HepG2 (cell line): ENCODE measurements around the gene SMIM31. TPM values are rescaled to one million over a fixed set of nuclear protein-coding genes. Genes with fewer than 3 reads are reported as not detected.

ENCODE experiments used
- ATAC-seq: fragments of 200-7000 bp; cut with Tn5 transposase; 3 replicates; pipeline ENCODE4 v1.9.1; 2020; ENCODE audit warnings: mild to moderate bottlenecking, moderate library complexity
- BruUV-seq: library from RNA; stranded (reverse); fragments of 400-500 nt; replicated peaks from 2 replicates; lab custom pipeline; 2021; lab: Mats Ljungman, UMichigan
- CTCF ChIA-PET: fragments of 300-600 bp; formaldehyde crosslinking; extraction: SDS; loops from one replicate; lab custom pipeline; 2021; ENCODE audit warnings: low total read pairs, inconsistent platforms, low intra/inter-chr PET ratio; lab: Yijun Ruan, JAX
- POLR2A ChIA-PET: fragments of 350-600 bp; sonication (Branson Sonifier 250); formaldehyde crosslinking; loops from one replicate; lab custom pipeline; 2020; ENCODE audit warnings: antibody characterized with exemption, inconsistent platforms; lab: Yijun Ruan, JAX
- DNase-seq: peaks from one replicate; pipeline ENCODE4 v3.0.0-alpha.2; 2015; ENCODE audit warnings: low spot score
- FAIRE-seq: peaks from 3 replicates; lab custom pipeline; 2011; peaks lifted over from hg19 to GRCh38; lab: Jason Lieb, UNC
- H2AFZ ChIP-seq: one replicate; pipeline ENCODE4 v1.6.1; 2011; ENCODE audit warnings: low read length, inconsistent platforms
- H3K27ac ChIP-seq: fragments of 300-600 bp; 3 replicates; pipeline ENCODE4 v1.8.0; 2011; ENCODE audit warnings: mixed run types, mild to moderate bottlenecking, mixed read lengths, low read length, inconsistent platforms; ENCODE audit not compliant: insufficient read depth; ENCODE audit errors: extremely low read length
- H3K27me3 ChIP-seq, 2 experiments: fragments of 200-600 bp in 1 of 2; 2 replicates in 1 of 2; 3 replicates in 1 of 2; pipeline versions ENCODE4 v1.6.0 to v1.8.0; 2011; ENCODE audit warnings: low read length in 2 of 2, mild to moderate bottlenecking in 2 of 2, moderate library complexity in 2 of 2, inconsistent platforms in 1 of 2; ENCODE audit not compliant: insufficient read depth in 2 of 2, control insufficient read depth in 1 of 2
- H3K36me3 ChIP-seq, 2 experiments: fragments of 200-600 bp in 1 of 2; replicated peaks in 1 of 2; 2 replicates in 1 of 2; 3 replicates in 1 of 2; pipeline versions ENCODE4 v1.5.1 to v1.8.0; 2011; ENCODE audit warnings: low read length in 2 of 2, inconsistent platforms in 1 of 2; ENCODE audit not compliant: insufficient read depth in 2 of 2, control insufficient read depth in 1 of 2
- H3K4me1 ChIP-seq: 2 replicates; pipeline ENCODE4 v1.5.1; 2012; ENCODE audit warnings: low read length, inconsistent platforms; ENCODE audit not compliant: insufficient read depth
- H3K4me2 ChIP-seq: 2 replicates; pipeline ENCODE4 v1.6.0; 2011; ENCODE audit warnings: low read depth, low read length, inconsistent platforms
- H3K4me3 ChIP-seq, 3 experiments: fragments of 200-600 bp in 1 of 3; sonication (generic), shearing (Covaris generic) in 1 of 3; replicated peaks in 1 of 3; 2 replicates each; pipeline ENCODE4 v1.5.1; 2011 to 2016; ENCODE audit warnings: low read length in 3 of 3, inconsistent platforms in 2 of 3, low read depth in 2 of 3, mild to moderate bottlenecking in 2 of 3, control low read depth in 1 of 3, mixed read lengths in 1 of 3; ENCODE audit not compliant: insufficient read depth in 1 of 3
- H3K79me2 ChIP-seq: one replicate; pipeline ENCODE4 v1.6.1; 2011; ENCODE audit warnings: low read length, inconsistent platforms; ENCODE audit not compliant: insufficient read depth
- H3K9ac ChIP-seq: 2 replicates; pipeline ENCODE4 v1.6.0; 2011; ENCODE audit warnings: mild to moderate bottlenecking, low read depth, low read length, inconsistent platforms; ENCODE audit not compliant: insufficient read depth
- H3K9me3 ChIP-seq: 2 replicates; pipeline ENCODE4 v1.5.1; 2012; ENCODE audit warnings: mild to moderate bottlenecking, low read length
- H4K20me1 ChIP-seq: 2 replicates; pipeline ENCODE4 v1.6.0; 2011; ENCODE audit warnings: inconsistent platforms, mild to moderate bottlenecking, low read length, moderate library complexity; ENCODE audit not compliant: insufficient read depth
- CEBPG ChIP-seq: IDR thresholded peaks from 2 replicates; pipeline ENCODE4 v1.6.1; 2016
- CTCF ChIP-seq: sonication (generic); formaldehyde crosslinking; IDR thresholded peaks from 2 replicates; pipeline ENCODE4 v1.5.0; 2020; ENCODE audit warnings: mild to moderate bottlenecking, missing genetic modification reagents, moderate library complexity
- DMTF1 ChIP-seq: sonication (generic); formaldehyde crosslinking; IDR thresholded peaks from 2 replicates; pipeline ENCODE4 v1.4.0; 2020; ENCODE audit warnings: mild to moderate bottlenecking, missing genetic modification reagents
- HMG20B ChIP-seq: conservative IDR thresholded peaks from 2 replicates; pipeline ENCODE4 v1.6.1; 2016; ENCODE audit warnings: missing genetic modification reagents, missing compliant biosample characterization
- LBX2 ChIP-seq: sonication (generic); formaldehyde crosslinking; IDR thresholded peaks from 2 replicates; pipeline ENCODE4 v1.5.0; 2020; ENCODE audit warnings: missing genetic modification reagents, mild to moderate bottlenecking, borderline replicate concordance
- MTA1 ChIP-seq: sonication (generic); formaldehyde crosslinking; IDR thresholded peaks from 2 replicates; pipeline ENCODE4 v1.4.0; 2020; ENCODE audit warnings: missing genetic modification reagents, mild to moderate bottlenecking, borderline replicate concordance
- PRPF4 ChIP-seq: fragments of 200-400 bp; formaldehyde crosslinking; IDR thresholded peaks from 2 replicates; pipeline ENCODE4 v1.6.1; 2016; ENCODE audit warnings: low read length, low read depth; ENCODE audit not compliant: poor library complexity, severe bottlenecking
- ZNF501 ChIP-seq: sonication (generic); formaldehyde crosslinking; IDR thresholded peaks from 2 replicates; pipeline ENCODE4 v1.5.1; 2020; ENCODE audit warnings: mild to moderate bottlenecking, moderate library complexity, missing genetic modification reagents
- WGBS: methylation state at CpG from one replicate; pipeline ENCODE4 v1.1.6; 2017; ENCODE audit warnings: low lambda C conversion rate; 5-methylcytosine and 5-hydroxymethylcytosine counted together
- in situ Hi-C: cut with HindIII; loops from 2 replicates; pipeline ENCODE4 v1.10.0; 2017; ENCODE audit warnings: low pct_unique_long_range_greater_than_20kb; ENCODE audit not compliant: extremely low pct_ligation_motif_present
- intact Hi-C: fragments of 100-400 bp; cut with micrococcal nuclease; formaldehyde crosslinking; loops from one replicate; pipeline ENCODE4 v1.10.0; 2022; ENCODE audit not compliant: unreplicated experiment
- polyA plus RNA-seq, 8 experiments: library from polyadenylated mRNA; depleted of rRNA in 3 of 8; stranded (reverse) in 7 of 8; unstranded in 1 of 8; fragments of >200 nt; fragmentation: Illumina TruSeq in 4 of 8; extraction: Trizol in 4 of 8; gene quantifications; 2 replicates each; pipeline versions ENCODE4 v1.2.1 to v1.2.3, GENCODE V29; 2011 to 2016; ENCODE audit warnings: low read depth in 4 of 8, missing spikeins in 1 of 8, mixed read lengths in 1 of 8; ENCODE audit not compliant: insufficient read depth in 1 of 8
- total RNA-seq, 5 experiments: library from RNA; depleted of rRNA; stranded (reverse); fragments of >200 nt; fragmentation: Illumina TruSeq; extraction: Trizol; gene quantifications; 2 replicates each; pipeline ENCODE4 v1.2.3, GENCODE V29; 2016; ENCODE audit warnings: low read depth in 1 of 5

SMIM31 gene
- total and polyA plus RNA-seq, 2 of the 13 experiments (the other 11 are each of a cell fraction or from before 2014, with no cell fraction given) = not detected

GRCh38 chr4:164716901-164717300 lies 37.0 kb upstream of the SMIM31 start:
- 3% methylated on average over 3 of the region's 3 CpGs for WGBS
- peak; percentile 95 for ATAC-seq
- no peaks in the 10 kb centered on the region for H3K4me1 ChIP-seq
- H2AFZ ChIP-seq = no peak overlapping the region
- intact Hi-C loops = no loop called here
- BruUV-seq = no TSS peak
- H4K20me1 ChIP-seq = no peaks in the 10 kb centered on the region
- DNase-seq = peak; percentile 17
- no peaks in the 10 kb centered on the region for H3K79me2 ChIP-seq
- H3K9me3 ChIP-seq = no peaks in the 10 kb centered on the region
- in situ Hi-C loops = no loop called here
- H3K9ac ChIP-seq = no peak overlapping the region
- peak; percentile 61 for FAIRE-seq
- no peak overlapping the region for H3K27ac ChIP-seq
- H3K36me3 ChIP-seq = no peaks in the 10 kb centered on the region
- no peak overlapping the region for H3K4me3 ChIP-seq
- CTCF ChIA-PET = no interaction called here
- TF ChIP-seq HMG20B (CRISPR knock-in tag) (no peak), MTA1 (CRISPR knock-in tag) (no peak), CTCF (peak; percentile 30; the same call in 1 of the 2 replicates), DMTF1 (CRISPR knock-in tag) (no peak), PRPF4 (no peak), ZNF501 (CRISPR knock-in tag) (no peak), LBX2 (CRISPR knock-in tag) (no peak), CEBPG (CRISPR knock-in tag) (0 out of 2 replicates have a peak, but pooled peaks have one; percentile 18)
- POLR2A ChIA-PET = no interaction called here
- no peak overlapping the region for H3K4me2 ChIP-seq
- no peaks in the 10 kb centered on the region for H3K27me3 ChIP-seq
